A549 (cell line): ENCODE measurements around the gene DCAF4. TPM values are rescaled to one million over a fixed set of nuclear protein-coding genes. Genes with fewer than 3 reads are reported as not detected.

Source experiments
- ATAC-seq, 2 experiments: fragments of 200-7000 bp in 1 of 2; fragments of >200 bp in 1 of 2; cut with Nextera tagmentation in 1 of 2; cut with Tn5 transposase in 1 of 2; 3 replicates each; pipeline versions ENCODE4 v1.8.0 to v1.9.1; 2018 to 2020; ENCODE audit warnings: mild to moderate bottlenecking in 1 of 2, moderate library complexity in 1 of 2
- CTCF ChIA-PET: fragments of 300-600 bp; sonication (Branson Sonifier 250); formaldehyde crosslinking; extraction: SDS; loops from one replicate; lab custom pipeline; 2021; ENCODE audit warnings: antibody characterized with exemption, inconsistent platforms; lab: Yijun Ruan, JAX
- POLR2A ChIA-PET: fragments of 350-600 bp; formaldehyde crosslinking; extraction: SDS; loops from one replicate; lab custom pipeline; 2021; ENCODE audit warnings: antibody characterized with exemption, inconsistent platforms; lab: Yijun Ruan, JAX
- DNase-seq, 2 experiments: peaks; one replicate each; pipeline versions ENCODE4 v3.0.0 to v3.0.0-alpha.2; 2011 to 2016; ENCODE audit warnings: low read depth in 1 of 2, low spot score in 1 of 2
- FAIRE-seq: peaks from 2 replicates; lab custom pipeline; 2011; peaks lifted over from hg19 to GRCh38; lab: Jason Lieb, UNC
- H3K27ac ChIP-seq, 2 experiments: fragments of >200 bp; sonication (Bioruptor Twin); formaldehyde crosslinking; 3 replicates each; pipeline ENCODE4 v1.5.1; 2016 to 2017
- H3K4me1 ChIP-seq: fragments of >200 bp; sonication (Bioruptor Twin); formaldehyde crosslinking; 3 replicates; pipeline ENCODE4 v1.6.1; 2016
- H3K4me2 ChIP-seq: fragments of >200 bp; sonication (Bioruptor Twin); formaldehyde crosslinking; 3 replicates; pipeline ENCODE4 v1.6.1; 2016
- H3K4me3 ChIP-seq: fragments of >200 bp; sonication (Bioruptor Twin); formaldehyde crosslinking; 3 replicates; pipeline ENCODE4 v1.5.1; 2016
- H3K9me3 ChIP-seq: fragments of >200 bp; sonication (Bioruptor Twin); formaldehyde crosslinking; 3 replicates; pipeline ENCODE4 v1.6.1; 2016
- BHLHE40 ChIP-seq: IDR thresholded peaks from 2 replicates; pipeline ENCODE4 v1.6.1; 2012; ENCODE audit warnings: low read depth, low read length, inconsistent platforms
- CBX8 ChIP-seq: fragments of 200-600 bp; sonication (generic); IDR thresholded peaks from 2 replicates; pipeline ENCODE4 v1.6.1; 2016
- CHD2 ChIP-seq: fragments of 150-350 bp; IDR thresholded peaks from 2 replicates; pipeline ENCODE4 v1.6.1; 2014; ENCODE audit warnings: low read length; ENCODE audit not compliant: partially characterized antibody
- CHD4 ChIP-seq: fragments of 200-600 bp; sonication (generic); IDR thresholded peaks from 2 replicates; pipeline ENCODE4 v1.6.1; 2016; ENCODE audit warnings: antibody characterized with exemption, mild to moderate bottlenecking, borderline replicate concordance
- EHMT2 ChIP-seq: fragments of 200-600 bp; sonication (generic); IDR thresholded peaks from 2 replicates; pipeline ENCODE4 v1.6.1; 2016; ENCODE audit warnings: antibody characterized with exemption, low read depth, mild to moderate bottlenecking, moderate library complexity
- FOXS1 ChIP-seq: fragments of 250-450 bp; sonication (Bioruptor Pico); IDR thresholded peaks from 2 replicates; pipeline ENCODE4 v1.5.0; 2020; ENCODE audit warnings: mild to moderate bottlenecking, moderate library complexity
- GATA3 ChIP-seq: IDR thresholded peaks from 2 replicates; pipeline ENCODE4 v1.6.1; 2012; ENCODE audit warnings: borderline replicate concordance
- HOXA7 ChIP-seq: fragments of 250-450 bp; sonication (Bioruptor Pico); IDR thresholded peaks from 2 replicates; pipeline ENCODE4 v1.5.0; 2020; ENCODE audit warnings: mild to moderate bottlenecking, moderate library complexity
- HOXB5 ChIP-seq: fragments of 250-450 bp; sonication (Bioruptor Pico); IDR thresholded peaks from 2 replicates; pipeline ENCODE4 v1.5.0; 2020; ENCODE audit warnings: mild to moderate bottlenecking, moderate library complexity
- JUN ChIP-seq, 2 experiments: fragments of >200 bp; sonication (Bioruptor Twin); formaldehyde crosslinking; IDR thresholded peaks; 2 replicates in 1 of 2; 3 replicates in 1 of 2; pipeline ENCODE4 v1.6.1; 2016 to 2017
- JUNB ChIP-seq: fragments of >200 bp; sonication (Bioruptor Twin); formaldehyde crosslinking; IDR thresholded peaks from 2 replicates; pipeline ENCODE4 v1.6.1; 2016
- MAFK ChIP-seq: fragments of 450-650 bp; IDR thresholded peaks from 2 replicates; pipeline ENCODE4 v1.6.1; 2014; ENCODE audit not compliant: partially characterized antibody
- MAZ ChIP-seq: fragments of 150-350 bp; IDR thresholded peaks from 2 replicates; pipeline ENCODE4 v1.6.1; 2014; ENCODE audit warnings: antibody characterized with exemption, low read depth, low read length, borderline replicate concordance
- MYC ChIP-seq: IDR thresholded peaks from 2 replicates; pipeline ENCODE4 v1.6.1; 2012; ENCODE audit warnings: mild to moderate bottlenecking, inconsistent platforms, low read length, improper control_type of control experiment, borderline replicate concordance
- NFE2L2 ChIP-seq: fragments of 150-350 bp; conservative IDR thresholded peaks from 2 replicates; pipeline ENCODE4 v1.6.1; 2014; ENCODE audit warnings: low read length
- NPAS2 ChIP-seq: fragments of 250-450 bp; sonication (Bioruptor Pico); IDR thresholded peaks from 2 replicates; pipeline ENCODE4 v1.8.0; 2022; ENCODE audit warnings: mild to moderate bottlenecking, moderate library complexity, borderline replicate concordance
- PHF8 ChIP-seq: fragments of 200-600 bp; sonication (generic); IDR thresholded peaks from 2 replicates; pipeline ENCODE4 v1.6.1; 2016; ENCODE audit warnings: low read depth, mild to moderate bottlenecking, antibody characterized with exemption, moderate library complexity, borderline replicate concordance
- RARB ChIP-seq: fragments of 250-450 bp; sonication (Bioruptor Pico); IDR thresholded peaks from 2 replicates; pipeline ENCODE4 v1.8.0; 2021; ENCODE audit warnings: mild to moderate bottlenecking, moderate library complexity
- RCOR1 ChIP-seq: fragments of 150-350 bp; IDR thresholded peaks from 2 replicates; pipeline ENCODE4 v1.6.1; 2014; ENCODE audit warnings: antibody characterized with exemption, low read length, low read depth
- TFCP2L1 ChIP-seq: fragments of 250-450 bp; sonication (Bioruptor Pico); IDR thresholded peaks from 2 replicates; pipeline ENCODE4 v1.5.0; 2021; ENCODE audit warnings: mild to moderate bottlenecking
- ZNF302 ChIP-seq: fragments of 250-450 bp; sonication (Bioruptor Pico); IDR thresholded peaks from 2 replicates; pipeline ENCODE4 v1.9.0; 2021; ENCODE audit warnings: inconsistent platforms, mild to moderate bottlenecking, moderate library complexity
- WGBS: methylation state at CpG from one replicate; pipeline ENCODE4 v1.1.6; 2017; ENCODE audit errors: missing lambda C conversion rate; 5-methylcytosine and 5-hydroxymethylcytosine counted together
- polyA minus RNA-seq: library from RNA; depleted of rRNA, polyadenylated mRNA; stranded (reverse); fragments of >200 nt; gene quantifications from 2 replicates; pipeline ENCODE4 v1.2.3, GENCODE V29; 2011; rRNA and poly(A)+ RNA removed
- polyA plus RNA-seq, 4 experiments: library from polyadenylated mRNA; depleted of rRNA in 3 of 4; stranded (reverse); fragments of >200 nt; fragmentation: RNase III in 1 of 4; extraction: RNeasy Plus Mini Kit Qiagen cat#74134 plus additional on column Dnase treatment in 1 of 4; gene quantifications; 2 replicates in 3 of 4; 3 replicates in 1 of 4; pipeline ENCODE4 v1.2.3, GENCODE V29; 2011 to 2017
- TF ChIP-seq, protein P1 (sequence below): fragments of 200-600 bp; sonication (generic); IDR thresholded peaks from 2 replicates; pipeline ENCODE4 v1.6.1; 2016; ENCODE audit warnings: antibody characterized with exemption, mild to moderate bottlenecking, moderate library complexity
- TF ChIP-seq, protein P2 (sequence below): IDR thresholded peaks from 2 replicates; pipeline ENCODE4 v1.6.1; 2012
- TF ChIP-seq, protein P3 (sequence below): fragments of 150-350 bp; IDR thresholded peaks from 2 replicates; pipeline ENCODE4 v1.6.1; 2014; ENCODE audit warnings: low read depth, mild to moderate bottlenecking, low read length
- TF ChIP-seq, protein P4 (sequence below): fragments of 250-450 bp; sonication (Bioruptor Pico); IDR thresholded peaks from 2 replicates; pipeline ENCODE4 v1.5.0; 2021; ENCODE audit warnings: mild to moderate bottlenecking, moderate library complexity, borderline replicate concordance
- TF ChIP-seq, protein P5 (sequence below): IDR thresholded peaks from 2 replicates; pipeline ENCODE4 v1.6.1; 2012
- TF ChIP-seq, protein P6 (sequence below): IDR thresholded peaks from 2 replicates; pipeline ENCODE4 v1.6.1; 2012; ENCODE audit warnings: low read depth, borderline replicate concordance
- TF ChIP-seq, protein P7 (sequence below): fragments of >200 bp; sonication (Bioruptor Twin); formaldehyde crosslinking; IDR thresholded peaks from 2 replicates; pipeline ENCODE4 v1.6.1; 2016

The DCAF4 gene, protein sequence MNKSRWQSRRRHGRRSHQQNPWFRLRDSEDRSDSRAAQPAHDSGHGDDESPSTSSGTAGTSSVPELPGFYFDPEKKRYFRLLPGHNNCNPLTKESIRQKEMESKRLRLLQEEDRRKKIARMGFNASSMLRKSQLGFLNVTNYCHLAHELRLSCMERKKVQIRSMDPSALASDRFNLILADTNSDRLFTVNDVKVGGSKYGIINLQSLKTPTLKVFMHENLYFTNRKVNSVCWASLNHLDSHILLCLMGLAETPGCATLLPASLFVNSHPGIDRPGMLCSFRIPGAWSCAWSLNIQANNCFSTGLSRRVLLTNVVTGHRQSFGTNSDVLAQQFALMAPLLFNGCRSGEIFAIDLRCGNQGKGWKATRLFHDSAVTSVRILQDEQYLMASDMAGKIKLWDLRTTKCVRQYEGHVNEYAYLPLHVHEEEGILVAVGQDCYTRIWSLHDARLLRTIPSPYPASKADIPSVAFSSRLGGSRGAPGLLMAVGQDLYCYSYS
- 21.0 and 22.4 TPM in 2 replicates for polyA plus RNA-seq (2011; rRNA removed)
- polyA plus RNA-seq (2012; cell fraction: cytosol; rRNA removed), result 18.9 and 19.2 TPM in 2 replicates
- 43.8 and 58.5 TPM in 2 replicates for polyA plus RNA-seq (2012; cell fraction: nucleus; rRNA removed)
- 18.4 to 18.9 TPM (median 18.8 TPM) in 3 replicates for polyA plus RNA-seq (2017; fragmentation: RNase III; extraction: RNeasy Plus Mini Kit Qiagen cat#74134 plus additional on column Dnase treatment)
- polyA minus RNA-seq, result 33.3 and 35.7 TPM in 2 replicates

DNA sequence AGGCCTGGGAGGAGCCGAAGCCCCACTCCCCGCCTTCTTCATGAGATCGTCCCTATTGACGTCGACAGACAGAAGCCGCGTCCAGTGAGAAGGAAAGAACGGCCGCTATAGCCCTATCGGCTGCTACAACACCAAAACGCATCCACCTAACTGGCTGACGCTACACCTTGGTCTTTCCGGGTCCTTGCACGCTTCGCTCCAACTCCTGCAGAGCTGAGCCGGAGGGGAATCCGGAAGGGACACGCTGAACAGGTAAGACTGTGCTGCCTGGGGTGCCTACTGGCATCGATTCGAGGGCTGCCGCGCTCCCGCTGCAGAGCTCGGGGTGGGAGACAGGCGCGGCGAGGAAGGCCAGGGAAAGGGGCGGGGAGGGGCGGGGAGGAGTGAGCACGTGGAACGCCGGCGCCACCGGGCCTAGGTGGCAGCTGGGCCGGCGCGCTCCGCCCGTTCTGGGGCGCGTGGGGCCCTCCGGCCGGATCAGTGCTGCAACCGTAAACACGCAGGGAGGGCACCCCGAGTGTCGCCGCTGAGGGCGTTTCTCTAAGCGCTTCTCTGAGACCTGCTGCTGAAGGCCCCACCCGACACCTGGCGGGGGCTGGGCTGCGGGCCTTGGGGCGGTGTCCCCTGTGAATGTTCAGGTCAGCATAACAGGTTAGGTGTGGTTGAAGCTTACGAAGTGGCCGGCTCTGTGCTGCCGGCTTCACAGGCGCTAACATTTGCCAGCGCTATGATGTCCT lies at the start of gene DCAF4:
Gene DCAF4 (plus strand): TSS at position 173 of the 737 bp plus-strand sequence. CDS start 11,515 bp downstream, outside the sequence.
- ATAC-seq, result peak; percentile 96 to 97
- CTCF ChIA-PET, result interaction anchor here (0.9 to 2.2 kb wide), 5 partner anchors 14 to 412 kb away, joined by 3 to 14 read pairs (median 6); no protein-coding TSS in a partner anchor
- peak within 1 kb of the TSS; percentile 71 to 82 for H3K27ac ChIP-seq
- WGBS, result 1% methylated on average over 14 of the region's 59 CpGs
- H3K4me2 ChIP-seq, result peak within 1 kb of the TSS; percentile 88
- H3K4me3 ChIP-seq, result peak within 1 kb of the TSS; percentile 67
- DNase-seq, result peak; percentile 98 to 99
- POLR2A ChIA-PET, result no interaction called here
- peaks cover 5% of the 10 kb centered on the region; the same call in 1 of the 3 replicates for H3K4me1 ChIP-seq
- peak; percentile 46 for FAIRE-seq
- no peaks in the 10 kb centered on the region for H3K9me3 ChIP-seq
- no peak for TF ChIP-seq RCOR1
- no peak for TF ChIP-seq EHMT2
- no peak for TF ChIP-seq MAFK
- TF ChIP-seq, protein P1, sequence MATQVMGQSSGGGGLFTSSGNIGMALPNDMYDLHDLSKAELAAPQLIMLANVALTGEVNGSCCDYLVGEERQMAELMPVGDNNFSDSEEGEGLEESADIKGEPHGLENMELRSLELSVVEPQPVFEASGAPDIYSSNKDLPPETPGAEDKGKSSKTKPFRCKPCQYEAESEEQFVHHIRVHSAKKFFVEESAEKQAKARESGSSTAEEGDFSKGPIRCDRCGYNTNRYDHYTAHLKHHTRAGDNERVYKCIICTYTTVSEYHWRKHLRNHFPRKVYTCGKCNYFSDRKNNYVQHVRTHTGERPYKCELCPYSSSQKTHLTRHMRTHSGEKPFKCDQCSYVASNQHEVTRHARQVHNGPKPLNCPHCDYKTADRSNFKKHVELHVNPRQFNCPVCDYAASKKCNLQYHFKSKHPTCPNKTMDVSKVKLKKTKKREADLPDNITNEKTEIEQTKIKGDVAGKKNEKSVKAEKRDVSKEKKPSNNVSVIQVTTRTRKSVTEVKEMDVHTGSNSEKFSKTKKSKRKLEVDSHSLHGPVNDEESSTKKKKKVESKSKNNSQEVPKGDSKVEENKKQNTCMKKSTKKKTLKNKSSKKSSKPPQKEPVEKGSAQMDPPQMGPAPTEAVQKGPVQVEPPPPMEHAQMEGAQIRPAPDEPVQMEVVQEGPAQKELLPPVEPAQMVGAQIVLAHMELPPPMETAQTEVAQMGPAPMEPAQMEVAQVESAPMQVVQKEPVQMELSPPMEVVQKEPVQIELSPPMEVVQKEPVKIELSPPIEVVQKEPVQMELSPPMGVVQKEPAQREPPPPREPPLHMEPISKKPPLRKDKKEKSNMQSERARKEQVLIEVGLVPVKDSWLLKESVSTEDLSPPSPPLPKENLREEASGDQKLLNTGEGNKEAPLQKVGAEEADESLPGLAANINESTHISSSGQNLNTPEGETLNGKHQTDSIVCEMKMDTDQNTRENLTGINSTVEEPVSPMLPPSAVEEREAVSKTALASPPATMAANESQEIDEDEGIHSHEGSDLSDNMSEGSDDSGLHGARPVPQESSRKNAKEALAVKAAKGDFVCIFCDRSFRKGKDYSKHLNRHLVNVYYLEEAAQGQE, result no peak
- no peak for TF ChIP-seq JUNB
- TF ChIP-seq, protein P2, sequence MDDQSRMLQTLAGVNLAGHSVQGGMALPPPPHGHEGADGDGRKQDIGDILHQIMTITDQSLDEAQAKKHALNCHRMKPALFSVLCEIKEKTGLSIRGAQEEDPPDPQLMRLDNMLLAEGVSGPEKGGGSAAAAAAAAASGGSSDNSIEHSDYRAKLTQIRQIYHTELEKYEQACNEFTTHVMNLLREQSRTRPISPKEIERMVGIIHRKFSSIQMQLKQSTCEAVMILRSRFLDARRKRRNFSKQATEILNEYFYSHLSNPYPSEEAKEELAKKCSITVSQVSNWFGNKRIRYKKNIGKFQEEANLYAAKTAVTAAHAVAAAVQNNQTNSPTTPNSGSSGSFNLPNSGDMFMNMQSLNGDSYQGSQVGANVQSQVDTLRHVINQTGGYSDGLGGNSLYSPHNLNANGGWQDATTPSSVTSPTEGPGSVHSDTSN, result peak; percentile 94
- no peak for TF ChIP-seq HOXB5 (CRISPR knock-in tag)
- TF ChIP-seq, protein P3, sequence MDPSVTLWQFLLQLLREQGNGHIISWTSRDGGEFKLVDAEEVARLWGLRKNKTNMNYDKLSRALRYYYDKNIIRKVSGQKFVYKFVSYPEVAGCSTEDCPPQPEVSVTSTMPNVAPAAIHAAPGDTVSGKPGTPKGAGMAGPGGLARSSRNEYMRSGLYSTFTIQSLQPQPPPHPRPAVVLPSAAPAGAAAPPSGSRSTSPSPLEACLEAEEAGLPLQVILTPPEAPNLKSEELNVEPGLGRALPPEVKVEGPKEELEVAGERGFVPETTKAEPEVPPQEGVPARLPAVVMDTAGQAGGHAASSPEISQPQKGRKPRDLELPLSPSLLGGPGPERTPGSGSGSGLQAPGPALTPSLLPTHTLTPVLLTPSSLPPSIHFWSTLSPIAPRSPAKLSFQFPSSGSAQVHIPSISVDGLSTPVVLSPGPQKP, result no peak
- peak in 1 of 2 experiments; percentile 44; a peak in 2 of 5 replicates for TF ChIP-seq JUN (IDR thresholded peaks at IDR 0.05)
- TF ChIP-seq, protein P4, sequence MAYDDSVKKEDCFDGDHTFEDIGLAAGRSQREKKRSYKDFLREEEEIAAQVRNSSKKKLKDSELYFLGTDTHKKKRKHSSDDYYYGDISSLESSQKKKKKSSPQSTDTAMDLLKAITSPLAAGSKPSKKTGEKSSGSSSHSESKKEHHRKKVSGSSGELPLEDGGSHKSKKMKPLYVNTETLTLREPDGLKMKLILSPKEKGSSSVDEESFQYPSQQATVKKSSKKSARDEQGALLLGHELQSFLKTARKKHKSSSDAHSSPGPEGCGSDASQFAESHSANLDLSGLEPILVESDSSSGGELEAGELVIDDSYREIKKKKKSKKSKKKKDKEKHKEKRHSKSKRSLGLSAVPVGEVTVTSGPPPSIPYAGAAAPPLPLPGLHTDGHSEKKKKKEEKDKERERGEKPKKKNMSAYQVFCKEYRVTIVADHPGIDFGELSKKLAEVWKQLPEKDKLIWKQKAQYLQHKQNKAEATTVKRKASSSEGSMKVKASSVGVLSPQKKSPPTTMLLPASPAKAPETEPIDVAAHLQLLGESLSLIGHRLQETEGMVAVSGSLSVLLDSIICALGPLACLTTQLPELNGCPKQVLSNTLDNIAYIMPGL (CRISPR knock-in tag), result no peak
- TF ChIP-seq, protein P5, sequence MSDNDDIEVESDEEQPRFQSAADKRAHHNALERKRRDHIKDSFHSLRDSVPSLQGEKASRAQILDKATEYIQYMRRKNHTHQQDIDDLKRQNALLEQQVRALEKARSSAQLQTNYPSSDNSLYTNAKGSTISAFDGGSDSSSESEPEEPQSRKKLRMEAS, result peak; percentile 95
- no peak for TF ChIP-seq CHD2
- no peak for TF ChIP-seq HOXA7 (CRISPR knock-in tag)
- no peak for TF ChIP-seq BHLHE40
- TF ChIP-seq RARB (CRISPR knock-in tag), result no peak
- TF ChIP-seq NFE2L2, result no peak
- TF ChIP-seq MYC, result peak; percentile 67; the same call in 1 of the 2 replicates
- TF ChIP-seq TFCP2L1, result no peak
- no peak for TF ChIP-seq ZNF302 (CRISPR knock-in tag)
- no peak for TF ChIP-seq MAZ
- TF ChIP-seq, protein P6, sequence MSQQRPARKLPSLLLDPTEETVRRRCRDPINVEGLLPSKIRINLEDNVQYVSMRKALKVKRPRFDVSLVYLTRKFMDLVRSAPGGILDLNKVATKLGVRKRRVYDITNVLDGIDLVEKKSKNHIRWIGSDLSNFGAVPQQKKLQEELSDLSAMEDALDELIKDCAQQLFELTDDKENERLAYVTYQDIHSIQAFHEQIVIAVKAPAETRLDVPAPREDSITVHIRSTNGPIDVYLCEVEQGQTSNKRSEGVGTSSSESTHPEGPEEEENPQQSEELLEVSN, result peak; percentile 58
- TF ChIP-seq GATA3, result no peak
- peak; percentile 71 for TF ChIP-seq PHF8
- TF ChIP-seq NPAS2 (CRISPR knock-in tag), result peak; percentile 63; the same call in 1 of the 2 replicates
- TF ChIP-seq, protein P7, sequence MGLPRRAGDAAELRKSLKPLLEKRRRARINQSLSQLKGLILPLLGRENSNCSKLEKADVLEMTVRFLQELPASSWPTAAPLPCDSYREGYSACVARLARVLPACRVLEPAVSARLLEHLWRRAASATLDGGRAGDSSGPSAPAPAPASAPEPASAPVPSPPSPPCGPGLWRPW, result no peak
- TF ChIP-seq FOXS1, result no peak
- TF ChIP-seq CHD4, result no peak
- no peak for TF ChIP-seq CBX8
